HG03575 (cell line): ENCODE data around the gene TRIM44.

Experiments used
- ATAC-seq: cut with Tn5 transposase; IDR thresholded peaks from one replicate; pipeline ENCODE4 v1.9.1; 2021; ENCODE audit not compliant: unreplicated experiment, insufficient number of reproducible peaks, low FRiP score; ENCODE audit errors: extremely low read depth

Gene TRIM44

DNA sequence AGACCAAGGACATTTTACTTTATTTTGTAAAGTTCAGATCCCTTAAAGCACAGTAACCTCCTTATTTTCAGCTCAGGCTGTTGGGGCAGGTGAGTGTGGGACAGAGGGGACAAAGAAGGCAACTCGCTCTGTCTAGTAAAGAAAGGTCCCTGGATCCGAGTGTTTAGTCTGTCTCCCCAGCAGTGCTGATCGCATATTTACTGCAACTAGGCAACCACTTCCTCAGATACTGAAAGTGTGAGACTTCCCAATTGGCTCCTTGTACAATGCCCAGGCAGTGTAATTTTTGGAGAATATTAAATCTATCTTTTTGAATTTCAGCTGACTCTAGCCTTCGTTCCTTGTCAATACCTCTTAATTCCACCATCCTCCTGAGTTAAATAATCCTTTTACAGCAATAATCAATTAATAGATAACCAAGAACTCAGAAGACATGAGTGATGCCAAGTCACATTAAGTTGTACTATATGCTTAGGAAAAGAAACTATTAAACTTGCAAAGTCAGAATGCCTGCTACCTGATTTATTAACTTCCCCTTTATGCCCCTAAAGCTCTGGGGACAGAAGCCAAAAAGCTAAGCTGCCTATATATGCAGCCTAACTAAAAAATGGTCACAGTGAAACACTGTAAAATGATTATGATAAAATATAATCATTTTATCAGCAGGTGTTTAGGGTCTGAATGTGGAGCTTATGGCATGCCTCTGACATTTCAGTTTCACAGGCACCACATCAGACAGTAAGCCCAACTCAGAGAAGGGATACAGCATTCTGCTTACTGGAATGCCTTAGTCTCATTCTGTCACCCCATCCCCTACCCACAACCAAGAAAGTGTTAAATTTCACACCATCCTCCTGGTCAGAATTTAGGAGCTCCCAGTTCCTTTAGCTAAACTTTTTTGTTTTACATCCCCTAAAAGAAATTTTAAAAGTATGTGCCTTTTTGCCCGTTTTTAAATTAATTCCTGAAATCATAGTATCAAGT, 138.7 kb downstream of the TRIM44 start:
- no peak for ATAC-seq

DNA sequence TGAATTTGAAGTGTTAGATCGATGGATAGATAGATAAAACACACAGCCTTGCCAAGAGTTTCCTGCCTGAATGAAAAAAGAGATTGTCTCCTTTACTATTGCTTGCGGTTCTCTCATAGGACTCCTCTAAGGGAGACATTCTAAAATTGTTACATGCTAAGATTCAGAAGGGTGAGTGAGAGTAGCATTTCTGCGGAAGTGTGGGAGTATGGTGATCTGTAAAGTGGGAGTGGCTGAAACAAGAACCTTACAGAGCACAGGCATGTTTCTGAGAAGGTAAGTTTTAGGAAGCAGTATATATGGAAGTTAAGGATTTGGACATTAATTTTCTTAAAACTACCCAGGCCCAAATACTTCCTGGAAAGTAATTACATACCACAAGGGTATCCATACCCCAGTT, 139.6 kb downstream of the TRIM44 start:
- no peak for ATAC-seq

- ATAC-seq = no peak
These were observed 140.1 kb downstream of the TRIM44 start for GRCh38 chr11:35802672-35803071.

- ATAC-seq = no peak
These were observed 140.5 kb downstream of the TRIM44 start for GRCh38 chr11:35803115-35803514.

DNA sequence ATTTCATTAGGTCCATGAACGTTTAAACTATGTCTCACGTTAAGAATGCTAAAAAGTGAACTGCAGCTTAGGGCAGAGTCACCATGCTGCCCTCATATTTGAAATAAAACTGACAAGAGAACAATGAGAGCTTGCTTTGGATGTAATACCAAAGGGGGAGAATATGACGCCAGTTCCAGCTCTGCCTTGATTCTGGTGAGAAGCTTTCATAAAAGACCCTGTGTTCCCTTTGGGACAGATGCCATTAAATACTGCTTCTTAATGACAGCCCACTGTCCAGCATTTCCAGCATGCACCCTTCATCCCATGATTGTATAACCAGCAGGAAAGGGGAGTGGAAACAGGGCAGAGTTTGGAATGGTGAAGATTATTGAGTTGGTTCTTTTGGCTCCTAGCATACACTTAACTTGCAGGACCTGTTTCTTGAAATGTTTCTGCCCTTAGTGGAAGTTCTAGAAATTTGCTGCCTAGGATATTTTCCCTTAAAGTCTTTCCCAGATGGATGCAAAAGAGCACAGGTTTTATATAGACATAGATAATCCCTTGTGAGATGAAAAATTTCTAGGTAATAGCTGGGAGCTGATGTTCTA, 142.0 kb downstream of the TRIM44 start:
- no peak for ATAC-seq

DNA sequence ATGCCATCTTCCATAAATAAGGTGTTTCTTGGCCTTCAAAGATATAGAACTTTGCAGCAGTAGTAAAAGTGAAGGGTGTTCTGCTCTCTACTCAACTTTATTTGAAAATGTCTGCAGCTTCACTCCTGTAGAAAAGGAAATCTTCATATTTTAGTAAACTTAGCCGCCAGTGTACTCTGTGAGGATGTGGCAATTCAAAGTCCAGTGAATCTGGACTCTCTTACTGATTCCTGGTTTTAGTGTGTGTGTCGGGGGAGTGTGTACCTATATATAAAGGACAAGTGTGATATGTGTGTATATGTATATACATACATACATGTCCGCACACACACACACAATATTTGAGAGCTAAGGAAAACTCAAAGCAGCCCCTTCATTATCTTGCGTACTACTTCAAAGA, 147.0 kb downstream of the TRIM44 start:
- no peak for ATAC-seq

GRCh38 chr11:35810045-35810645, 147.6 kb downstream of the TRIM44 start:
- ATAC-seq = no peak

GRCh38 chr11:35811783-35812182, 149.2 kb downstream of the TRIM44 start:
- ATAC-seq = no peak

GRCh38 chr11:35812828-35813227, 150.3 kb downstream of the TRIM44 start:
- no peak for ATAC-seq

GRCh38 chr11:35814081-35814695, 151.6 kb downstream of the TRIM44 start:
- no peak for ATAC-seq

- ATAC-seq = no peak
These were observed 152.2 kb downstream of the TRIM44 start for GRCh38 chr11:35814720-35815305.

DNA sequence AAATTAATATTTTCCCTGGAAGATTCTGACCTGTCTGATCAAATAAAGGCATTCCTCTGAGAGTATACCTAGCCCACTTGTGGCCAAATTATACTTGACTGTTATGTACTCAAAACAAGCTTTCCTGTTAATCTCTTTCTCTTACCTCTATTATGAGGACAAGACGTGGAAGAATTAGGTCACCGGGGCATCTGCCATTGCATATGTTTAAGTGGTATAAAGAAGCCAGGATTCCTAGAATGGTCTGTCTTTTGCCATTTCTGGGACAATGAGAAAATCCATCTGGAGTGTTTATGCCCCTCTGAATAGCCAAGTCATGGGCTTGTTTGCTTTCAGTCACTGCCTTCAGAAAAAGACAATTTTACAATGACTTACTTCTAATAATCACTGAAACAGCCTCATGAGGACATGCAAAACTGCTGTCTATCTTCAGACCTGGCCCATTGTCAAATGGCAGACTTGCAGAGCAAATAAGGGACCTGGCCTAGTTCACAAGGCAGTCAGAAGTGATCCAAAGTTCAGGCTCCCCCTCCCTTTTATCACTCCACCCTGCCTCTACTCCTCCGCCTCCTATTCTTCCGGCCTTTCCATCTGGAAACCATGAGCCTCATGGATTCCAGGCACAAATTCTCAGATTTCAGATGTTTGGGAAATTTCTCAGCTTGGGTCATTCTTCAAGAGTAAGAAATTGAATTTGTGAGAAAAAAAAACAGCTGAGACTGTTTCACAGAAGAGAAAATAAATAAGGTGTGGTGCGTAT, 153.2 kb downstream of the TRIM44 start:
- no peak for ATAC-seq

- no peak for ATAC-seq
These were observed 158.0 kb downstream of the TRIM44 start for GRCh38 chr11:35820614-35821013.

- ATAC-seq = no peak
These were observed 160.4 kb downstream of the TRIM44 start for GRCh38 chr11:35822815-35823495.

- ATAC-seq = no peak
These were observed 161.2 kb downstream of the TRIM44 start for GRCh38 chr11:35823742-35824298.

- ATAC-seq = no peak
These were observed 162.8 kb downstream of the TRIM44 start for GRCh38 chr11:35825386-35825785.

DNA sequence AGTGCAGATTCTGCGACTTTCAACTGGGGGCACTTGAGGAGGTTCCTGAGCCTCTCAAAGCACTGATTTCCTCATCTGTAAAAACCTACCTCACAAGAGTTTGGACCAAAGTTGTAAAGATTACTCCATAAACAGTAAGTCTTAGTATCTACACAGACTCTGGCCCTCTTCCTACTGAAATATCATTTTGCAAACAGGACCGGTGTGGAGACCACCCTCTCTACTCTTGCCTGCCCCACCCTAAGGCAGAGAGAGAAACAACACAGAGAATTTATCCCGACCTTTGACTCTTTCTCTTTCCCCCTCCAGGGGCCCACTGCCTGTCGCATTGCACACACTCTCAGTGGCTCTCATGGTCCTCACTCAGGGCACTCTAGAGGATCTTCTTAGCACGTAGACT, 163.4 kb downstream of the TRIM44 start:
- no peak for ATAC-seq

- ATAC-seq = no peak
These were observed 164.4 kb downstream of the TRIM44 start for GRCh38 chr11:35826949-35827348.
